K562 (cell line): Measurements from ENCODE around the gene FGR. TPM values are rescaled to one million over a fixed set of nuclear protein-coding genes. Genes with fewer than 3 reads are reported as not detected.
A peak's percentile ranks its signal among the peaks of the same experiment; 100 is the strongest.
"Not testable (repeated sequence)": the region's sequence is repeated elsewhere in the genome, so short reads cannot be mapped to it uniquely, and the experiment has no call there.

ENCODE experiments used
- ATAC-seq: fragments of 200-7000 bp; cut with Tn5 transposase; 3 replicates; pipeline ENCODE4 v1.9.1; 2020; ENCODE audit warnings: moderate library complexity
- BruUV-seq: library from RNA; stranded (reverse); fragments of 400-500 nt; replicated peaks from 2 replicates; lab custom pipeline; 2021; lab: Mats Ljungman, UMichigan
- CTCF ChIA-PET: fragments of 300-600 bp; formaldehyde crosslinking; extraction: SDS; loops from one replicate; lab custom pipeline; 2021; ENCODE audit warnings: low intra/inter-chr PET ratio; lab: Yijun Ruan, JAX
- POLR2A ChIA-PET: fragments of 300-600, 350-650 bp; sonication (Branson Sonifier 250); formaldehyde crosslinking; extraction: SDS; loops from one replicate; lab custom pipeline; 2021; ENCODE audit warnings: antibody characterized with exemption, inconsistent platforms; lab: Yijun Ruan, JAX
- DNase-seq, 4 experiments: peaks; one replicate each; pipeline versions ENCODE4 v3.0.0 to v3.0.0-alpha.2; 2011 to 2018; ENCODE audit warnings: low spot score in 3 of 4, mixed read lengths in 3 of 4; ENCODE audit errors: extremely low read depth in 1 of 4
- FAIRE-seq: peaks from 2 replicates; lab custom pipeline; 2011; peaks lifted over from hg19 to GRCh38; lab: Jason Lieb, UNC
- H2AFZ ChIP-seq: 2 replicates; pipeline ENCODE4 v1.6.0; 2011; ENCODE audit warnings: low read depth, low read length, control low read depth, inconsistent platforms
- H3K27ac ChIP-seq: fragments of 200-600 bp; 3 replicates; pipeline ENCODE4 v1.8.0; 2011; ENCODE audit warnings: low read depth, mild to moderate bottlenecking, control low read depth, inconsistent platforms, low read length, moderate library complexity, mixed read lengths; ENCODE audit errors: extremely low read depth
- H3K27me3 ChIP-seq, 2 experiments: fragments of 300-600 bp in 1 of 2; 2 replicates in 1 of 2; 3 replicates in 1 of 2; pipeline versions ENCODE4 v1.6.0 to v1.8.0; 2011; ENCODE audit warnings: inconsistent platforms in 2 of 2, low read length in 2 of 2, mild to moderate bottlenecking in 1 of 2, mixed read lengths in 1 of 2, moderate library complexity in 1 of 2; ENCODE audit not compliant: control insufficient read depth in 2 of 2, insufficient read depth in 2 of 2
- H3K36me3 ChIP-seq: fragments of 300-600 bp; 3 replicates; pipeline ENCODE4 v1.8.0; 2011; ENCODE audit warnings: mild to moderate bottlenecking, low read length, inconsistent platforms; ENCODE audit not compliant: control insufficient read depth, insufficient read depth
- H3K4me1 ChIP-seq, 2 experiments: fragments of 200-600 bp in 1 of 2; replicated peaks in 1 of 2; 2 replicates in 1 of 2; 3 replicates in 1 of 2; pipeline versions ENCODE4 v1.5.1 to v1.8.0; 2011; ENCODE audit warnings: inconsistent platforms in 2 of 2, low read length in 2 of 2, mild to moderate bottlenecking in 1 of 2, mixed read lengths in 1 of 2, moderate library complexity in 1 of 2; ENCODE audit not compliant: control insufficient read depth in 2 of 2, insufficient read depth in 2 of 2
- H3K4me2 ChIP-seq: 2 replicates; pipeline ENCODE4 v1.6.1; 2011; ENCODE audit warnings: low read length, control low read depth, inconsistent platforms, mixed read lengths; ENCODE audit not compliant: insufficient read depth
- H3K4me3 ChIP-seq: fragments of 200-600 bp; sonication (generic), shearing (Covaris generic); 2 replicates; pipeline ENCODE4 v1.5.1; 2016; ENCODE audit warnings: control low read depth, inconsistent platforms
- H3K79me2 ChIP-seq: fragments of 200-600 bp; 3 replicates; pipeline ENCODE4 v1.8.0; 2011; ENCODE audit warnings: low read length, inconsistent platforms; ENCODE audit not compliant: control insufficient read depth, insufficient read depth
- H3K9ac ChIP-seq, 2 experiments: 2 replicates each; pipeline versions ENCODE4 v1.6.0 to v1.6.1; 2011; ENCODE audit warnings: low read depth in 2 of 2, low read length in 2 of 2, control low read depth in 1 of 2, inconsistent platforms in 1 of 2, mild to moderate bottlenecking in 1 of 2, mixed read lengths in 1 of 2; ENCODE audit not compliant: insufficient read depth in 1 of 2
- H3K9me1 ChIP-seq: one replicate; pipeline ENCODE4 v1.6.0; 2011; ENCODE audit warnings: inconsistent platforms, mild to moderate bottlenecking, low read length, moderate library complexity; ENCODE audit not compliant: control insufficient read depth, insufficient read depth
- H3K9me3 ChIP-seq: replicated peaks from 2 replicates; pipeline ENCODE4 v1.5.1; 2011; ENCODE audit warnings: low read depth, low read length, inconsistent platforms; ENCODE audit not compliant: control insufficient read depth, insufficient read depth
- H4K20me1 ChIP-seq: replicated peaks from 2 replicates; pipeline ENCODE4 v1.6.1; 2011; ENCODE audit warnings: low read length, inconsistent platforms, mixed read lengths; ENCODE audit not compliant: control insufficient read depth, insufficient read depth
- CBX1 ChIP-seq: sonication (generic); IDR thresholded peaks from 2 replicates; pipeline ENCODE4 v1.6.1; 2016; ENCODE audit warnings: antibody characterized with exemption, low read depth, mild to moderate bottlenecking
- CBX3 ChIP-seq, 2 experiments: IDR thresholded peaks; 1 replicate in 1 of 2; 2 replicates in 1 of 2; pipeline ENCODE4 v1.6.1; 2012; ENCODE audit warnings: inconsistent platforms in 2 of 2, low read length in 2 of 2, borderline replicate concordance in 1 of 2, control low read depth in 1 of 2
- CBX5 ChIP-seq: IDR thresholded peaks from 2 replicates; pipeline ENCODE4 v1.6.1; 2014; ENCODE audit warnings: low read depth, borderline replicate concordance
- CEBPZ ChIP-seq: fragments of 150-350 bp; IDR thresholded peaks from 2 replicates; pipeline ENCODE4 v1.6.1; 2014; ENCODE audit warnings: low read depth, mild to moderate bottlenecking, low read length, borderline replicate concordance
- TFAP4 ChIP-seq: sonication (generic); formaldehyde crosslinking; IDR thresholded peaks from 2 replicates; pipeline ENCODE4 v1.8.0; 2022; ENCODE audit warnings: missing genetic modification reagents, mild to moderate bottlenecking, moderate library complexity, borderline replicate concordance
- TRIM24 ChIP-seq, 2 experiments: fragments of 450-650 bp; IDR thresholded peaks; 2 replicates each; pipeline ENCODE4 v1.6.1; 2016
- TRIM28 ChIP-seq: fragments of 450-650 bp; IDR thresholded peaks from 2 replicates; pipeline ENCODE4 v1.6.1; 2017
- XRCC3 ChIP-seq: fragments of 450-650 bp; IDR thresholded peaks from 2 replicates; pipeline ENCODE4 v1.6.1; 2017; ENCODE audit warnings: mild to moderate bottlenecking, moderate library complexity
- ZEB2 ChIP-seq: fragments of 450-650 bp; IDR thresholded peaks from 2 replicates; pipeline ENCODE4 v1.6.1; 2016
- WGBS: fragments of 100-300 bp; shearing (Covaris generic); methylation state at CpG from one replicate; pipeline ENCODE4 v1.1.6; 2016; ENCODE audit warnings: low coverage, mixed read lengths; ENCODE audit not compliant: insufficient coverage; ENCODE audit errors: missing lambda C conversion rate; 5-methylcytosine and 5-hydroxymethylcytosine counted together
- in situ Hi-C: fragments of 300-500 bp; cut with MboI; formaldehyde crosslinking; loops from 4 replicates; pipeline ENCODE4 v1.15.0; 2018; ENCODE audit warnings: inconsistent platforms, mixed read lengths
- intact Hi-C: fragments of 100-400 bp; cut with micrococcal nuclease; formaldehyde crosslinking; loops from 2 replicates; pipeline ENCODE4 v1.14.2; 2022
- polyA plus RNA-seq, 8 experiments: library from polyadenylated mRNA; depleted of rRNA in 4 of 8; stranded (reverse) in 5 of 8; unstranded in 3 of 8; fragments of >200 nt; fragmentation: Nextera tagmentation in 2 of 8; fragmentation: Illumina TruSeq in 1 of 8; extraction: Ambion mirVana in 2 of 8; extraction: Trizol in 1 of 8; gene quantifications; 2 replicates each; pipeline versions ENCODE4 v1.2.1 to v1.2.3, GENCODE V29; 2011 to 2014; ENCODE audit warnings: inconsistent platforms in 1 of 8, missing spikeins in 1 of 8
- total RNA-seq, 7 experiments: library from RNA; depleted of rRNA in 6 of 7; stranded (reverse); fragments of >200 nt in 6 of 7; fragmentation: Illumina TruSeq in 2 of 7; extraction: Trizol in 2 of 7; gene quantifications; 2 replicates each; pipeline versions ENCODE4 v1.2.1 to v1.2.3, GENCODE V29; 2011 to 2021; ENCODE audit warnings: low replicate concordance in 1 of 7
- TF ChIP-seq, protein P1 (sequence below): fragments of 450-650 bp; IDR thresholded peaks from 2 replicates; pipeline ENCODE4 v1.6.1; 2018; ENCODE audit warnings: mild to moderate bottlenecking, low read depth; ENCODE audit not compliant: partially characterized antibody

Gene FGR
- total and polyA plus RNA-seq, 9 of the 15 experiments (the other 6 are each of a cell fraction or from before 2014, with no cell fraction given): 0.04 to 0.11 TPM; not detected in 7

DNA sequence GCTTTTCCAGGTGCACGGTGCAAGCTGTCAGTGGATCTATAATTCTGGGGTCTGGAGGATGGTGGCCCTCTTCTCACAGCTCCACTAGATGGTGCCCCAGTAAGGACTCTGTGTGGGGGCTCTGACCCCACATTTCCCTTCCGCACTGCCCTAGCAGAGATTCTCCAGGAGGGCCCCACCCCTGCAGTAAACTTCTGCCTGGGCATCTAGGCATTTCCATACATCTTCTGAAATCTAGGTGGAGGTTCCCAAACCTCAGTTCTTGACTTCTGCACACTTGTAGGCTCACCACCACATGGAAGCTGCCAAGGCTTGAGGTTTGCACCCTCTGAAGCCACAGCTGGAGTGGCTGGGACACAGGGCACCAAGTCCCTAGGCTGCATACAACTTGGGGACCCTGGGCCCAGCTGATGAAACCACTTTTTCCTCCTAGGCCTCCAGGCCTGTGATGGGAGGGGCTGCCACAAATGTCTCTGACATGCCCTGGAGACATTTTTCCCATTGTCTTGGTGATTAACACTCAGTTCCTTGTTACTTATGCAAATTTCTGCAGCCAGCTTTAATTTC lies 45.3 kb upstream of the FGR start:
- H3K9ac ChIP-seq, intact Hi-C loops, H2AFZ ChIP-seq, H3K9me3 ChIP-seq, H3K27me3 ChIP-seq, DNase-seq, in situ Hi-C loops, H3K4me1 ChIP-seq, H3K4me3 ChIP-seq, H3K79me2 ChIP-seq, H3K4me2 ChIP-seq, FAIRE-seq, POLR2A ChIA-PET, ATAC-seq, H4K20me1 ChIP-seq, H3K36me3 ChIP-seq, CTCF ChIA-PET, H3K9me1 ChIP-seq, BruUV-seq, H3K27ac ChIP-seq: not testable (repeated sequence)
- TF ChIP-seq TRIM24 (IDR thresholded peaks at IDR 0.05): peak in 1 of 2 experiments; percentile 54; a peak in 2 of 4 replicates
- TF ChIP-seq CEBPZ: peak; percentile 19; the same call in 1 of the 2 replicates
- peak; percentile 55; the same call in 1 of the 2 replicates for TF ChIP-seq TFAP4
- TF ChIP-seq ZEB2: peak; percentile 58; the same call in 1 of the 2 replicates
- TF ChIP-seq TRIM28: peak; percentile 97
- TF ChIP-seq, protein P1, sequence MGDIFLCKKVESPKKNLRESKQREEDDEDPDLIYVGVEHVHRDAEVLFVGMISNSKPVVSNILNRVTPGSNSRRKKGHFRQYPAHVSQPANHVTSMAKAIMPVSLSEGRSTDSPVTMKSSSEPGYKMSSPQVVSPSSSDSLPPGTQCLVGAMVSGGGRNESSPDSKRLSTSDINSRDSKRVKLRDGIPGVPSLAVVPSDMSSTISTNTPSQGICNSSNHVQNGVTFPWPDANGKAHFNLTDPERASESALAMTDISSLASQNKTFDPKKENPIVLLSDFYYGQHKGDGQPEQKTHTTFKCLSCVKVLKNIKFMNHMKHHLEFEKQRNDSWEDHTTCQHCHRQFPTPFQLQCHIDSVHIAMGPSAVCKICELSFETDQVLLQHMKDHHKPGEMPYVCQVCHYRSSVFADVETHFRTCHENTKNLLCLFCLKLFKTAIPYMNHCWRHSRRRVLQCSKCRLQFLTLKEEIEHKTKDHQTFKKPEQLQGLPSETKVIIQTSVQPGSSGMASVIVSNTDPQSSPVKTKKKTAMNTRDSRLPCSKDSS: peak; percentile 97
- TF ChIP-seq CBX1: peak; percentile 74
- TF ChIP-seq CBX5: peak; percentile 96
- TF ChIP-seq XRCC3: 0 out of 2 replicates have a peak, but pooled peaks have one; percentile 56
- peak; percentile 55 to 65; a peak in 2 of 3 replicates for TF ChIP-seq CBX3 (IDR thresholded peaks at IDR 0.05; ENCODE audit: borderline replicate concordance in 1 of 2, low read length in 2 of 2)
- WGBS: 57% methylated on average over 2 of the region's 2 CpGs
